ENCODE results near the gene PRKN. TPM values are rescaled to one million over a fixed set of nuclear protein-coding genes. Genes with fewer than 3 reads are reported as not detected.

Gene PRKN
- total and polyA plus RNA-seq, 2 donors (not counting 3 experiments of a cell fraction or from before 2014, with no cell fraction given): 0.06 TPM; not detected in 1

DNA sequence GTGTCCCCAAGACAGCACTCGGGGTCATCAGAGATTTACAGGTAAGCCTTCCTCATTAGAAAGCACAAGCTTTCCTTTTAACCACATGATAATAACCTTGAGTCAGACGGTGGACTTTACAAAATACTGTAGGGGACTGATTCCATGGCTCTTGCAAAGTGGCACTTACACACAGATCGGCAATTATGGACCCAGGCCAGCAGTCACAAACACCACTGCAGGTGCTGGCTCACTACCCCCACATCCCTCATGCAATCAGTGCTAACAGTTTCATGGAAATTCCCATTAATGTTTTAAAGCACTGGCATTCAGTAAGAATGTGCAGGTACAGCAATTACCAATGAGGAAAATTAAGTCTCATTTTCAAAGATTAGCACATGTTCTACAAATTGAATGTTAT, 516.5 kb downstream of the PRKN start:
- H3K79me2 ChIP-seq (ENCODE audit: control insufficient read depth, insufficient read depth, low read length): no peaks in the 10 kb centered on the region
- no peaks in the 10 kb centered on the region for H3K27me3 ChIP-seq (ENCODE audit: control insufficient read depth in 2 of 2, insufficient read depth in 2 of 2, low read length in 2 of 2)
- H3K4me2 ChIP-seq (ENCODE audit: insufficient read depth, low read length): no peak overlapping the region
- H3K27ac ChIP-seq (ENCODE audit: insufficient read depth, low read depth, low read length): no peak overlapping the region
- H3K4me3 ChIP-seq (replicated peaks in 1 of 3; ENCODE audit: insufficient read depth in 1 of 3, low read depth in 1 of 3, low read length in 3 of 3): no peak overlapping the region
- no TSS peak for BruUV-seq (replicated peaks)
- no peak overlapping the region for H3K9ac ChIP-seq (replicated peaks; ENCODE audit: extremely low read depth, insufficient read depth, low read length)
- POLR2A ChIA-PET: no interaction called here
- FAIRE-seq: no peak
- no peak for TF ChIP-seq FOS (IDR thresholded peaks at IDR 0.05; ENCODE audit: borderline replicate concordance, insufficient read depth, low read length)
- TF ChIP-seq POLR2AphosphoS5 (IDR thresholded peaks at IDR 0.05; ENCODE audit: insufficient read depth, low read depth, low read length): no peak
- no peak for TF ChIP-seq JUN (IDR thresholded peaks at IDR 0.05; ENCODE audit: borderline replicate concordance, insufficient read depth, insufficient read length, low read depth)
- TF ChIP-seq MYC (IDR thresholded peaks at IDR 0.05; ENCODE audit: low read depth, low read length): no peak
- no peak for TF ChIP-seq POLR2A (IDR thresholded peaks at IDR 0.05; ENCODE audit: low read depth, low read length)
- TF ChIP-seq GATA2 (IDR thresholded peaks at IDR 0.05; ENCODE audit: insufficient read depth, insufficient read length, low read depth, low read length): no peak
- no peak for TF ChIP-seq EZH2 (IDR thresholded peaks at IDR 0.05; ENCODE audit: borderline replicate concordance, low read depth, low read length, severe bottlenecking)
- TF ChIP-seq, protein P1, sequence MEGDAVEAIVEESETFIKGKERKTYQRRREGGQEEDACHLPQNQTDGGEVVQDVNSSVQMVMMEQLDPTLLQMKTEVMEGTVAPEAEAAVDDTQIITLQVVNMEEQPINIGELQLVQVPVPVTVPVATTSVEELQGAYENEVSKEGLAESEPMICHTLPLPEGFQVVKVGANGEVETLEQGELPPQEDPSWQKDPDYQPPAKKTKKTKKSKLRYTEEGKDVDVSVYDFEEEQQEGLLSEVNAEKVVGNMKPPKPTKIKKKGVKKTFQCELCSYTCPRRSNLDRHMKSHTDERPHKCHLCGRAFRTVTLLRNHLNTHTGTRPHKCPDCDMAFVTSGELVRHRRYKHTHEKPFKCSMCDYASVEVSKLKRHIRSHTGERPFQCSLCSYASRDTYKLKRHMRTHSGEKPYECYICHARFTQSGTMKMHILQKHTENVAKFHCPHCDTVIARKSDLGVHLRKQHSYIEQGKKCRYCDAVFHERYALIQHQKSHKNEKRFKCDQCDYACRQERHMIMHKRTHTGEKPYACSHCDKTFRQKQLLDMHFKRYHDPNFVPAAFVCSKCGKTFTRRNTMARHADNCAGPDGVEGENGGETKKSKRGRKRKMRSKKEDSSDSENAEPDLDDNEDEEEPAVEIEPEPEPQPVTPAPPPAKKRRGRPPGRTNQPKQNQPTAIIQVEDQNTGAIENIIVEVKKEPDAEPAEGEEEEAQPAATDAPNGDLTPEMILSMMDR (IDR thresholded peaks at IDR 0.05; ENCODE audit: extremely low read depth in 1 of 2, insufficient read depth in 1 of 2, low read depth in 1 of 2, low read length in 2 of 2): no peak
- TF ChIP-seq, protein P2, sequence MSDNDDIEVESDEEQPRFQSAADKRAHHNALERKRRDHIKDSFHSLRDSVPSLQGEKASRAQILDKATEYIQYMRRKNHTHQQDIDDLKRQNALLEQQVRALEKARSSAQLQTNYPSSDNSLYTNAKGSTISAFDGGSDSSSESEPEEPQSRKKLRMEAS (IDR thresholded peaks at IDR 0.05; ENCODE audit: insufficient read depth, insufficient read length): no peak
- DNase-seq (ENCODE audit: low read depth, low spot score): no peak
- H4K20me1 ChIP-seq (replicated peaks; ENCODE audit: control insufficient read depth, extremely low read depth, insufficient read depth, low read length): no peaks in the 10 kb centered on the region
- H2AFZ ChIP-seq (ENCODE audit: low read depth, low read length): no peak overlapping the region
- no peaks in the 10 kb centered on the region for H3K9me1 ChIP-seq (replicated peaks; ENCODE audit: control insufficient read depth, extremely low read depth, insufficient read depth, low read length)
- no peaks in the 10 kb centered on the region for H3K4me1 ChIP-seq (ENCODE audit: control insufficient read depth, extremely low read depth, insufficient read depth, low read length)
- CTCF ChIA-PET: no interaction called here
- H3K36me3 ChIP-seq (ENCODE audit: control insufficient read depth in 2 of 2, extremely low read depth in 1 of 2, insufficient read depth in 2 of 2, low read length in 2 of 2): no peaks in the 10 kb centered on the region
- dilution Hi-C loops (cut with MboI; ENCODE audit: extremely low pct_ligation_motif_present, low sequenced_read_pairs) (no loop called here), intact Hi-C loops (cut with micrococcal nuclease) (no loop called here)
- no peaks in the 10 kb centered on the region for H3K9me3 ChIP-seq (replicated peaks; ENCODE audit: control insufficient read depth, insufficient read depth, low read length)

Measured in endothelial cell of umbilical vein (primary cell).